Ishikawa (cell line): ENCODE measurements around the gene GRXCR1.

Experiments used
- CREB1 ChIP-seq: IDR thresholded peaks from 2 replicates; pipeline ENCODE4 v1.6.1; 2012; ENCODE audit warnings: low read depth
- EP300 ChIP-seq: IDR thresholded peaks from 2 replicates; pipeline ENCODE4 v1.6.1; 2012; ENCODE audit warnings: borderline replicate concordance
- MAX ChIP-seq: IDR thresholded peaks from 2 replicates; pipeline ENCODE4 v1.6.1; 2012
- NFIC ChIP-seq: IDR thresholded peaks from 2 replicates; pipeline ENCODE4 v1.6.1; 2012
- RAD21 ChIP-seq: IDR thresholded peaks from 2 replicates; pipeline ENCODE4 v1.6.1; 2012; ENCODE audit warnings: low read depth
- REST ChIP-seq: IDR thresholded peaks from 2 replicates; pipeline ENCODE4 v1.6.1; 2012; ENCODE audit warnings: low read depth, mild to moderate bottlenecking
- YY1 ChIP-seq: IDR thresholded peaks from 2 replicates; pipeline ENCODE4 v1.6.1; 2012; ENCODE audit warnings: low read depth

- TF ChIP-seq NFIC: no peak
- TF ChIP-seq MAX: no peak
- no peak for TF ChIP-seq EP300
- no peak for TF ChIP-seq YY1
- TF ChIP-seq RAD21: no peak
- TF ChIP-seq REST: no peak
- no peak for TF ChIP-seq CREB1
Measured at GRCh38 chr4:42895452-42895851, 2.9 kb downstream of the GRXCR1 start.
